Fibroblast of skin of left quadriceps (primary cell): ENCODE results near the gene PRRT1B.
"Not testable (repeated sequence)": the region's sequence is repeated elsewhere in the genome, so short reads cannot be mapped to it uniquely, and the experiment has no call there.

Experiments used
- DNase-seq, 2 experiments: peaks; one replicate each; pipeline ENCODE4 v3.0.0-alpha.2; 2013; ENCODE audit warnings: low read depth in 2 of 2

Gene PRRT1B

DNA sequence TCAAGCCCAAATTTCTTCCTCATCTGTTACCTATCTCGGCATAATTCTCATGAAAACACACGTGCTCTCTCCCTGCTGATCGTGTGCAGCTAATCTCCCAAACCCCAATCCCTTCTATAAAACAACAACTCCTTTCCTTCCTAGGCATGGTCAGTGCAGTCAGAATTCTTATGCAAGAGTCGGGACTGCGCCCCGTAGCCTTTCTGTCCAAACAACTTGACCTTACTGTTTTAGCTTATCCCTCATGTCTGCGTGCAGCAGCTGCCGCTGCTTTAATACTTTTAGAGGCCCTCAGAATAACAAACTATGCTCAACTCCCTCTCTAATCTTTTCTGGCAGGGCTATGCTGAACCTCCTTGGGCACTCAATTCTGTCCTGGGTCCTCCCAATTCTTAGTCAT, 5.1 kb downstream of the PRRT1B start:
- not testable (repeated sequence) for DNase-seq

DNA sequence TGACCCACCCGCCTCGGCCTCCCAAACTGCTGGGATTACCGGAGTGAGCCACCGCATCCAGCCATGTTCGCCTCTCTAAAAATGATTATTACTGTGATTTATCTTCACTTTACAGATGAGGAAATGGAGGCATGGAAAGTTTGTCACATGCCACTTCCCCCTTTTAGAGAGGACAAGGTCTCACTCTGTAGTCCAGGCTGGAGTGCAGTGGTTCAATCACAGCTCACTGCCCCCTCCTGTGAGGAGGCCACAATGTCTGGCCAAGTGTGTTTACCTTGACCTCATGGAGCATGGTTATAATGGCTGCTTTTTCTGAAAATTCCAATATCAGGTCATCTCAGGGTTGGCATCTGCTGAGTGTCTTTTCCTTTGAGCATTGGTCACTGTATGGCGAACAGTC, 6.7 kb downstream of the PRRT1B start:
- DNase-seq, result no peak

DNA sequence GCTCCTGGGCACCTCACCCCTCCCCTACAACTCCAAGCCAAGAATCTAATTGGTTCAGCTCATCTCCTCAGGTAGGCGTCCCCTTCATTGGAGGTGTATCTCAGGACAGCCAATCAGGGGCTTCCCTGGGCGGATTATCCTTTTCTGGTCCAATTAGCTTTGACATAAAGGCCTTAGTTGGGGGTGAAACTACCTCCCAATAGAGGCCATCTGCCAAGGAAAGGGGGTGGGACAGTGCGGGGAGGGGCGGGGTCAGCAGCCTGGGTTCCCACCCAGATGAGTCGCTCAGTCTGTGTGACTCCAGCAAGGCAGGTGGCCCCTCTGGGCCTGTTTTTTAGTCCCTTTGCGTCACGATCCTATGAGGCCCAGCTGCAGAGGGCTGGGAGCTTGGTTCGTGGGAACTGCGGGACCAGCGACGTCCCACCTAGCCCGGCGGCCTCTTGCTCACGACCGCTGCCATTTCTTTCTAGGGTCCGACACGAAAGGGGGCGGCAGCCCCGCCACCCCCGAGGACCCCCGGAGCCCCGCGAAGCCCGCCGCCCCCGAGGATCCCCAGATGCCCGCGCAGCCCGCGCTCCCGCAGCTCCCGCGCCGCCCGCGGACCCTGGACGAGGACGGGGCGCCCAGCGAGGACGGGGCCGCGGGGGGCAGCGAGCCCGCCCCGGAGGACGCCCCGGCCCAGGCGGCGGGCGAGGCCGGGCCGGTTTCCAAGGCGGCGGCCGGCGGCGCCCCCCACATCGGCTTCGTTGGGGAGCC, 8.9 kb downstream of the PRRT1B start:
- DNase-seq, result no peak

DNA sequence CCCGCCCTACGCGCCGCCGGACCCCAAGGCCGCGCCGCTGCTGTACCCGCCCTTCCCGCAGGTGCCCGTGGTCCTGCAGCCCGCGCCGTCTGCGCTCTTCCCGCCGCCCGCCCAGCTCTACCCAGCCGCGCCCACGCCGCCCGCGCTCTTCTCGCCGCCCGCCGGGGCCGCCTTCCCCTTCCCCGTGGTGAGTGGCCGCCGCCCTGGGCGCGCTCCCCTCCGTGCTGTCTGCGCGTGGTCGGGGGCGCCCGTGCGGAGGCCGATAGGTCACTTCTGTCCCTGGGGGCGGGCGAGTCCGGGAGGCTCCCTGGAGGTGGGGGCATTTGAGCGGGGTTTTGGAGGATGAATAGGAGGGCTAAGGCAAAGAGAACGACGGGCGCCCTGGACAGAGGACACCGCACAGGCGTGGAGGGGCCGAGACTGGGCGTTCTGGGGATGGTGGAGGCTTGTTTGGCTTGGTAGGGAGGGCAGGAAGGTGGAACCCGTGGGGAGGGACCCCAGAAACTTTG, 9.6 kb downstream of the PRRT1B start:
- DNase-seq, result no peak

DNA sequence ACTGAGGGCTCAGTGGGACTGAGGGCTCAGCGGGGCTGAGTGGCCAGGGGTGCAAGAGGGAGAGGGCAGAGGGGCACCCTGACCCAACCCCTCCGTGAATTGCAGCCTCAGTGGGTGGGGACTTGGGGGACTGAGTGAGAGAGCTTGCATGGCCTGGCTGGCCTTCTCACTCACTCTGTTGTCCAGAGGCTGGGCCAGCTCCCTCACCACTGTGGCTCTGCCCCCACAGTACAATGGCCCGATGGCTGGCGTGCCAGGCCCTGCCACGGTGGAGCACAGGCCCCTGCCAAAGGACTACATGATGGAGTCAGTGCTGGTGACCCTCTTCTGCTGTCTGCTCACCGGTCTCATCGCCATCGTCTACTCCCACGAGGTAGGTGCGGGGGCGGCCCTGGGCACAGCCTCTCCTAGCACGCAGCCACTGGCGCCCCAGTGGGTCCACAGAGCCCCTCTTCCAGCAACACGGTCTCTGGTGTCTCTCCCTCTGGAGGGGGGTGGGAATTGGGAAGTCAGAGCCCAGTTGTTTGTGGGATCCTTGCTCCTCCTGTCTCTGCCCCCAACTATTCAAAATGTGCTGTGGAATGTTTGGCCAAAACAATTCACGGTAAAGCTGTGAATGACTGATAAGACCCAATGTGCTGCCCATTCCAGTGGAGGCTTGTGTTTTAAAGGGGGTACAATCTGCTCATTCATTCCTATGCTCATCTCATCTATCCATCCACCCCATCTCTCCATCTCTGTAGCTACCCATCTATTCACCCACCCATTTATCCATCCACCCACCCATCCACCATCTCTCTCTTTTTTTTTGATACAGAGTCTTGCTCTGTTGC, 10.7 kb downstream of the PRRT1B start:
- no peak for DNase-seq

DNA sequence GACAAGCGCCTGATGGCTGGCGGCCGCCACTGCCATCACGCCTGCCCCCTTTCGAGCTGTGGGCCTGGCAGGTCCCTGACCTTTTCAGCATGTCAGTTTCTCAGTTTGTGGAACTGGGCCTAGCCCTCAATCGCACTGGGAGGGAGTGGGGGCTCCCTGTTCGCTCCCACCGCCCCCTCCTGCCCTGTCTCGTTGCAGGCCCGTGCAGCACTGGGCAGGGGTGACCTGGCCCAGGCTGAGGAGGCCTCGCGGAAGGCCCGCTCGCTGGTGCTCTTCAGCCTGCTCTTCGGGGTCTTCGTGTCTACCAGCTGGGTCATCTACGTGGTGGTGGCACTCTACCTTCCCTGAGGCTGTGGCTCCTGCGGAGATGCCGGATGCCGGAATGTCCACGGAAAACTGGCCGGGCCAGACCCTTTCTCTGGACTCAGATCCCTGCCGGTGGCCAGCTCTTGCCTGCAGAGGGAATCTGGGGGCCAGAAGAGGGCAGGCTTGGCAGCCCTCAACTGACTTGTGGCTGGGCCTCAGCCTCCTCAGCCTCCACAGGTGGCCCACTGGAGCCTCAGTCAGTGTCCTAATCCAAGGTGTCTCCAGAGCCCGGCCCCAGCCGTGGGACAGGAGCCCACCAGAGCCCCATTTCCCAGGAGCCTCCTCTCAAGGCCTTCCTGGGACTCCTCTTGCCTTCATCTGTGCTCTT, 12.7 kb downstream of the PRRT1B start:
- DNase-seq, result no peak

DNA sequence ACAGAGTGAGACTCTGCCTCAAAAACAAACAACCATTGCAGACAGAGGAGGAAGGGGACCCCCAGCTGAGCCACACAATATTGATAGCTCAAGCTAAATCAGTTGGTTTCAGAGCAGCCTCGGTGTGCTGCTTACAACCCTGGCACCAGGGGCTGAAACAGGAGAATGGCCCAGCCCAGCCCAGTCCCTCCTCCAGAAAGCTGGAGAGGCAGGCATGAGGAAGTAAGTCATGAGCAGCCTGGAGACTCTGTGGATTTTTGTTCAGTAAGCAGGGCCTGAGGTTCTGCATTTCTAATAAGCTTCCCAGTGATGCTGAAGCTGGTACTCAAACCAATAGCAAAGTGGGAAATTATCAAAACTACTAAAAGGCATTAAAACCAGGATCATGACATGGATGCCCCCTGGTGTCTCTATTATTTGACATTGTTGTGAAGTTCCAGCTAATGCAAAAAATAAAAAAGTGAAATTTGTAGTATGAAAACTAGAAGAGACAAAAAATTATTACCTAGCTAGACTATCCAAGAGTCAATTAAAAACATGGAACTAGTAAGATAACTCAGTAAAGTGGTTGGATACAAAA, 14.2 kb downstream of the PRRT1B start:
- DNase-seq, result no peak

DNA sequence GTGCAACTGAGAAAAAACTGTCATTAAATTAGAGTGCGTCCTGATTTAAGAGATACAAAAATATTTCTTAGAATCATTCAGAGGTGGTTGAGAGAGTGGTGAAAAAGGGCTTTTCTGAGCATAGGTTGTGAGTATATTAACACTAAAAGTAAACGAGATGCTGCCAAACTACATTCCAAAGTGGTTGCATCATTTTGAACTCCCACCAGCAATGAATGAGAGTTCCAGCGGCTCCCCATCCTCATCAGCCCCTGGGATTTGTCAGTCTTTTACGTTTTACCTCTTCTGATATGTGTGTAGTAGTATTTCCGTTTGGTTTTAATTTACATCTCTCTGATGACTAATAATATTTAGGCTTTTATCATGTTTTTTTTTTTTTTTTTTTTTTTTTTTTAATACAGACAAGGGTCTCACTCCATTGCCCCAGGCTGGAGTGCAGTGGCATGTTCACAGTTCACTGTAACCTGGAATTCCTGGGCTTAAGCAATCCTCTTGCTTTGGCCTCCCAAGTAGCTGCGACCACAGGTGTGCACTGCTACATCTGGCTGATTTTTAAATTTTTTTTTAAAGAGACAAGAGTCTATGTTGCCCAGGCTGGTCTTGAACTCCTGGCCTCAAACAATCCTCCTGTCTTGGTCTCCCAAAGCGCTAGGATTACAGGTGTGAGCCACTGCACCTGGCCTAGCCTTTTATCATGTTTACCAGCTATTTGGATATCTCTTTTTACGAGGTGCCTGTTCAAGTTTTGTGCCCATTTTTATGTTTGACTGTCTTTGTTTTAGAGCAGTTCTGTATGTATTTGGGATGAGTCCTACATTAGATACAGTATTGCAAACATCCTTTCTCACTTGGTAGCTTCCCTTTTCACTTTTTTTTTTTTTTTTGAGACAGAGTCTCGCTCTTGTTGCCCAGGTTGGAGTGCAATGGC, 17.0 kb downstream of the PRRT1B start:
- DNase-seq, result peak; percentile 3 to 4

DNA sequence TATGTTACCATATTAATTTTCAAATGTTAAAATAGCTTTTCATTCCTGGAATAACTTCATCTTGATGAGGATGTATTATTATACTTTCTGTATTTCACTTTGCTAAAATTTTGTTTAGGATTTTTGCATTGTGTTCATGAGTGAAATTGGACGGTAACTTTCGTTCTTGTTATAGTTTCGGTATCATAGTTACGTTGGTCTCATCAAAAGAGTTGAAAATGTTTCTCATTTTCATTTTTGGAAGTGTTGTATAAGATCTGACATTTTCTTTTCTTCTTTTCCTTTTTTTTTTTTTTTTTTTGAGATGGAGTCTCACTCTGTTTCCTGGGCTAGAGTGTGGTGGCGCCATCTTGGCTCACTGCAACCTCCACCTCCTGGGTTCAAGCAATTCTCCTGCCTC, 20.0 kb downstream of the PRRT1B start:
- no peak for DNase-seq

DNA sequence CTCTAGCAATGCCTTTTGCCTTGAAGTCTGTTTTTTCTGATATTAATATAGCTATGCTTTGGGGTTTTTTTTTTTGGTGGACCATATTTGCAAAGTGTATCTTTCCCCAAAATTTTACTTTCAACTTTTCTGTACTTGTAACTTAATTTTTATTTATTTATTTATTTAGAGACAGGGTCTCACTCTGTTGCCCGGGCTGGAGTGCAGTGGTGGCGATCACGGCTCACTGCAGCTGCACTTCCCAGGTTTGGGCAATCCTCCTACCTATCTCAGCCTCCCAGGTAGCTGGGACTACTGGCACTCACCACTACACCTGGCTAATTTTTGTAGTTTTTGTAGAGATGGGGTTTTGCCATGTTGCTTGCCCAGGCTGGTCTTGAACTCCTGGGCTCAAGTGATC, 20.8 kb downstream of the PRRT1B start:
- no peak for DNase-seq

DNA sequence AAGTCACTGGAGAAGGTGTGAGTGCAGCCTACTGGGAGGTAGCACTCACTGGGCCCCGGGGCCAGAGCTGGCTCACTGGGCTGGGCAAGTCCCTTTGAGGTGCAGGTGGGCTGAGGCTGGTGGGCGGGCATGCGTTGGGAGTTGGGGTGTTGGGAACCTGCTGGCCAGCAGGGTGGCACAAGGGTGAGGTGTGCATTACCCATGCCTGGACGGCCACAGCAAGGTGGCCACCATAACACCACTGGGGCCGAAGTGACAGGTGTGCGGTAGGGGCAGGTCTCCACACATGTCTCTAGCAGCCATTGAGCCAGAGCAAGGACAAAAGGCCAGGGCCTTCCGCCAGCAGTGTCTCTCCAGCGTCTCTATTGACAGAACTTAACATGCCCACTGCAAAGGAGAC, 22.6 kb downstream of the PRRT1B start:
- no peak for DNase-seq

DNA sequence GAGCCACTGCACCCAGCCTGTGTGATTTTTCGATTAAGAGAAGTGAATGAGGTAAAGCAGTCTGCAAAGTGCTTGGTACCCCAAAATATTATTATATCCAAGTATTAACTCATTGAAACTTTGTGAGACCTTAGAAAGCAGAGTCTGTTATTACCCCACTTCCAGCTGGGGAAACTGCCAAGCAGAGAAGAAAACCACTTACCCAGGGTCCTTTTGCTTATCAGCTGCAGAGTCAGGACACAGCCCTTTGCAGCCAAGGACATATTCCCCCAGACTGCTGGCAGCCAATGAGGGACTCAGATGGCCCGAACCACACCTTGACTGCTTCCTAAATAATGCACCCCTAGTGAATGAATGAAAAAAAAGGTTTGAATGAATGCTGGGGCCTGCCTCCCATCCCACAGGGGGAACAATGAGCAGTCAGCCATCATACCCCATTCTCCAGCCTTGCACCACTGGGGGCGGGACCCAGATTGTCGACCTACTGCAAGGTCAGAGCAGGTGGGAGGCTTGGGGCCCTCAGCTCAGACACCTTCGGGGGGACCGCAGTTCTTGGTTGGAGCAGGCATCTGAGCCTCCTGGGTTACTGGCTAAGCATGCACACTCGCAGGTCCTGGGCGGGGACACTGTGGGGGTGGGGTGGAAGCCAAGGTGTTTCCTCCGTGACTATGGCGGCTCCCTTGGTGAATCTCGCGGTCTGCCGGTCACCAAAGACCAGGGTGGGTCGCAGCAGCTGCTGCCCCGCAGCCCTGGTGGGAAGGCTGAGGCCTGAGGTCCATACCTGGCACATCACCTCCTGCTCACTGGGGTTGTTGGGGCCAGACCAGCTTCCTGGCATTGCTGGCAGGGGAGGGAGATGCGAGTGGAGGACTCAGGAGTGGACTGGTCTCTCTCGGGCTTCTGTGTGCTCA, 29.7 kb downstream of the PRRT1B start:
- no peak for DNase-seq

DNA sequence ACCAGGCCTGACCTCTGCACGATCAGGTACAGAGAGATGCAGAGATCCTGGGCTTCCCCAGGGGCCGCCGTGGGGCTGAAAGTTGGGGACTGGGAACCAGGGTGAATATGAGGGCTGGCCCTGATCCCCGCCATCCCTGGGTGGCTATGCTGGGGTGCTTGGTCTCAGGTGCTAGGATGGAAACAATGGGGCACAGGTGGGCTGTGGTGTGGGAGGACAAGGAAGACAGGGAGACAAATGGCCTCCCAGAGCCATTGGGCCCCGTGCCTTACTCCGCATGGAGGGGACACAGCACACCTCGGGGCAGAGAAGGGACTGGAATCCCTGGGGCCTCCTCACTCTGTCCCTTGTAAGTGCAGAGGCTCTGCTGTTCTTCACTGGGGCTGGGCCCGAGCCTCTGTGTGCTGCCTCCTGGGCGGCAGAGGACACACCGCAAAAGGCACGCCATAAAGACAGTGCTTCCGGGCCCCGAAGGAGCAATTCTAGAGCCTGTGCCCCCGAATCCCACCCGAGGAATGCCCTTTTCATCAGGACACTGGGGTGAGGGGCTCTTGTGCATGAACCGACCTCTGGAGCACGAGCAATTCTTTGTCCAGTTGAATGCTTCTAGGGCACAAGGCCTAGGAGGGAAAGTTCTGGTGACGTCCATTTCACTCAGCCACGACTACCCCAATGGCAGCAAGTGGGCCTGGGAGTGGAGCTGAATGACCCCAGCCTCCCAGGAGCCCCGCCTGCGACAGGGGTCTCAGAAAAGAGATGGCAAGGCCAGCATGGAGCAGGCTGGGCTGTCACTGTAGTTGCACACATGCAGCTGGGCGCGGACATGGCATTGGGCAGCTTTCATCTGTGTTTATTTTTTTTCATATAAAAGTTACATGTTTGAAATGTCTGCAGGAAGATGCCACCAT, 30.9 kb downstream of the PRRT1B start:
- DNase-seq, result no peak

DNA sequence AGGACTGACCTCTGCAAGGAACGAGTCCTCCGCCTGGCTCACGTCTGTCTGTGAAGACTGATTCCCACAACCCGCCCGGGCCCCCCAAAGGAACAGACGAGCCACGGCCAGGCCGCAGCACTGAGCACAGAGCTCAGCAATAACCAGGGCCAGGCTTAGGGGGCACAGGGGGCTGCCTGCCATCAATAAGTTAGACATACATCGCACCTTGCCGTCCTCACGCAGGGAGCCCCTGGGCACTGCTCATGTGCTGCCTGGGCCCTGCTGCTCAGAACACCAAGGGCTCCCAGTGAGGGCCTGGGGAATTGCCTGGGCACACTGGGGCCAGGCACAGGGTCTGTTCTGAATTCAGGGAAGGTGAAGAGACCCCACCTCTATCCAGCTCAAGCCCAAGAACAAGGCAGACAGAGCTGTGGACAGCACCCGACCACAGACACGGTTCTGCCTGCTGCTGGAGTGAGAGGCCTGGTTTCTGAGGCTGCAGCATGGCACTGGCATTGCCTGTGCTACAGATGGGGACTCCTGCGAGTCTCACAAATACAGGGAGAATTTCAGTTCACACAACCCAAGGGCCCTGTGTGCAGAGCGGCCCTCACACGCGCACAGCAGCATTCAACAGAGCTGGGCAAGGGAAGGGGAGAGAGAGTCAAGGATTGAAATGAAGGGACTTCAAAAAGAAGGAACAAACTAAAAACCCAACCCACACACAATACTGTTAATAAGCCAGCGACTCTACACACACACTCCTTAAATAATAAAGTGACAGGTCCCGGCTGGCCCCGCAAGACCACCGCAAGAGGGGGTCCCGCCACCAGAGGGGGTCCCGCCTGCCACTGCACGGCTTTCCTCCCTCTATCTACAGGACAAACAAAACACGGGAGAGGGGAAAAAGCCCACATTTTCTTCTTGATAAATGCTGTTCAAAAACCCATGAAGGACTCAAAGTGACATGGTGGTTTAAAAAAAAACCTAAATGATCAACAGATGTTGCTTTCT, 32.0 kb downstream of the PRRT1B start:
- DNase-seq, result no peak

DNA sequence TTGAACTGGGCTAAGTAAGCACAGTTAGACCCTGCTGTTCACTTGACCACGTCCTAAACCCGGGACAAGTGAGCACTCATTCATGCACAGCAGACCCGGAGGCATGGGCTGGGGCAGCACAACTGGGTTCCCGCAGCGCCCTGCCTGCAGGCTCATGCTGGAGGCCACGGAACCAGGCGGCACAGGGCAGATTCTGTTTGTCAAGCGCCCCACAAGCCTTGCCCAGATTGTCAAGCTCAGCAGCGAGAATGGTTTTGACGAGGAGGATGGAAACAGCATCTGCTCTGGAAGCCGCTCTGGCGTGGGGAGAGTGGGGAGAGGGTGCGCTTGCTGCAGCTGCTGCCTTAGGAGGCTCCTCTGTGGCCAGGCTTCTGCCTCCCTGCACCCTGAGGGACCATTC, 32.7 kb downstream of the PRRT1B start:
- no peak for DNase-seq

DNA sequence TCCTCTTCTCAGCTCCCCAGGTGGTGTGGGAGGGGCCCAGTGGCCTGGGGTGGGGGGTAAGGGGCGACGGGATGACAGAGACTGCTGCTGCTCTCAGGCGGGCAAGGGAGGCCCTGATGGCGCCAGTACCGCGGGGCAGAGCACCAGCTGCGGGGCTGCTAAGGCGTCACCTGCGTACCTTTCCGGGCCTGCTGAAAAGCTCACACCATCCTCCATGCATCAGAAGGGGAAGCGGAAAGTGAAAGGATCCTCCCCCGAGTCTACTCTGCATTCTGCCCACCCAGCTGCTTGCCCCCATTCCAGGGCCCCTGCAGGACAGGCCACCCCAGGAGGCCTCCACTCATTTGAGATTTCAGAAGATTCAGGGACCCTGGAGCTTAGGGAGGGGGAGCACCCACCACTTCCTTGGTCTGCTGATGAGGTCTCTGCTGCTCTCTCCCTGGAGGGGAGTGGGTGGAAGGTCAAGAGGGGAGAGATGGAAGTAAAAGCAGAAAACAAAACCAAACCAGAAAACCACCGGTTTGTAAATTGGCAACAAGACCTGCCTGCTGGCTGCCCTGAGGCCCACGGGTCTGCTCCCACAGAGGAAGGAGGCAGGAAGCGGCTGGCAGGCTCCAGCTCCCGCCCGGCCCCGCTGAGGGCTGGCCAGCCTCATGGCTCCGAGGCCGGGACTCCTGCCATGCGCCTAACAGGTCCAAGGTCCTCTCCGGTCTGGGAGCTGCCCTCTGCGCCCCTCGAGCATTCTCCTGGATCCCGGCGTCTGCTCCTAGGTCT, 33.6 kb downstream of the PRRT1B start:
- no peak for DNase-seq

DNA sequence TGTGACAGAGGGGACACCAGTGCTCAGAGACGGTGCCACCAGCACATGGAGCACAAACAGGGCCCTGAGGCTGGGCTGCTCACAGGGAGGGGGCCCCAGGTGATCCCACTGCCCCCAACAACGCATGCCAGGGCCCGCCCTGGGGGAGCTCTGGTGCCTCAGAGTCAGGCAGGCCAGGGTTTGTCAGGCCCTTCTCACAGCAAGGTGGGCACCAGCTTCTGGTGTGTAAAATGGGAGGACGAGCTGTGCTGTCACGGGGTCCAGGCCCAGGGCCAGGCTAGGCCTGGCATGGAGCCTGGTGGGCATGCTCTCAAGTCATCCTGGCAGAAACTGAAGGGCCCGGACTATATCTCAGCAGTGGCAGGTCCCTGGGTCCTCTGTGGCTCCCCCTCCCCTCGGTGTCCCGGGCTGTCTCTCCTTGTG, 34.5 kb downstream of the PRRT1B start:
- no peak for DNase-seq
